Trophoblast cell (in vitro differentiated cells and primary cell): ENCODE data around the gene GRIN2A.

Experiments used
- DNase-seq, 2 donors: peaks; one replicate each; pipeline ENCODE4 v3.0.0-alpha.2; 2016
- H2AFZ ChIP-seq: 2 replicates; pipeline ENCODE4 v1.6.1; 2013; ENCODE audit warnings: low read length, moderate library complexity, mild to moderate bottlenecking; ENCODE audit not compliant: insufficient read depth, poor library complexity
- H2AK5ac ChIP-seq: 2 replicates; pipeline ENCODE4 v1.6.1; 2013; ENCODE audit warnings: mild to moderate bottlenecking, low read length
- H2BK120ac ChIP-seq: 2 replicates; pipeline ENCODE4 v1.6.1; 2013; ENCODE audit warnings: low read length, mild to moderate bottlenecking, moderate library complexity; ENCODE audit not compliant: insufficient read depth, poor library complexity
- H2BK12ac ChIP-seq: 2 replicates; pipeline ENCODE4 v1.6.1; 2013; ENCODE audit warnings: mild to moderate bottlenecking, low read length, moderate library complexity
- H2BK5ac ChIP-seq: 2 replicates; pipeline ENCODE4 v1.6.1; 2013; ENCODE audit warnings: low read length, low read depth, moderate library complexity, mild to moderate bottlenecking; ENCODE audit not compliant: poor library complexity
- H3K14ac ChIP-seq: 2 replicates; pipeline ENCODE4 v1.6.1; 2013; ENCODE audit warnings: mild to moderate bottlenecking, low read length
- H3K18ac ChIP-seq: 2 replicates; pipeline ENCODE4 v1.6.1; 2013; ENCODE audit warnings: mild to moderate bottlenecking, low read length
- H3K23ac ChIP-seq: 2 replicates; pipeline ENCODE4 v1.6.1; 2013; ENCODE audit warnings: low read length
- H3K27ac ChIP-seq: 2 replicates; pipeline ENCODE4 v1.5.1; 2013; ENCODE audit warnings: low read depth, mild to moderate bottlenecking, inconsistent platforms, low read length, moderate library complexity
- H3K27me3 ChIP-seq: 2 replicates; pipeline ENCODE4 v1.6.1; 2013; ENCODE audit warnings: inconsistent platforms, mild to moderate bottlenecking, low read length, moderate library complexity; ENCODE audit not compliant: insufficient read depth
- H3K36me3 ChIP-seq, 2 experiments: 1 replicate in 1 of 2; 2 replicates in 1 of 2; pipeline ENCODE4 v1.6.1; 2013; ENCODE audit warnings: low read length in 2 of 2, mild to moderate bottlenecking in 2 of 2, moderate library complexity in 1 of 2; ENCODE audit not compliant: insufficient read depth in 2 of 2, control insufficient read depth in 1 of 2
- H3K4ac ChIP-seq: 2 replicates; pipeline ENCODE4 v1.6.1; 2013; ENCODE audit warnings: low read depth, mild to moderate bottlenecking, low read length, moderate library complexity
- H3K4me1 ChIP-seq, 2 experiments: 1 replicate in 1 of 2; 2 replicates in 1 of 2; pipeline ENCODE4 v1.6.1; 2013; ENCODE audit warnings: low read length in 2 of 2, mild to moderate bottlenecking in 2 of 2, moderate library complexity in 1 of 2; ENCODE audit not compliant: insufficient read depth in 2 of 2, control insufficient read depth in 1 of 2
- H3K4me2 ChIP-seq: 2 replicates; pipeline ENCODE4 v1.6.1; 2013; ENCODE audit warnings: inconsistent platforms, mild to moderate bottlenecking, low read length, moderate library complexity
- H3K4me3 ChIP-seq: 2 replicates; pipeline ENCODE4 v1.5.1; 2013; ENCODE audit warnings: mild to moderate bottlenecking, low read depth, low read length, inconsistent platforms
- H3K79me1 ChIP-seq: one replicate; pipeline ENCODE4 v1.6.1; 2013; ENCODE audit warnings: low read length
- H3K79me2 ChIP-seq: 2 replicates; pipeline ENCODE4 v1.6.1; 2013; ENCODE audit warnings: low read length, mild to moderate bottlenecking; ENCODE audit not compliant: control insufficient read depth, insufficient read depth, poor library complexity
- H3K9ac ChIP-seq: 2 replicates; pipeline ENCODE4 v1.6.1; 2013; ENCODE audit warnings: mild to moderate bottlenecking, low read length
- H3K9me3 ChIP-seq: 2 replicates; pipeline ENCODE4 v1.6.1; 2013; ENCODE audit warnings: low read depth, mild to moderate bottlenecking, control low read depth, inconsistent platforms, low read length; ENCODE audit not compliant: insufficient read depth
- H4K12ac ChIP-seq: 2 replicates; pipeline ENCODE4 v1.6.1; 2013; ENCODE audit warnings: low read depth, mild to moderate bottlenecking, low read length, moderate library complexity
- H4K8ac ChIP-seq: 2 replicates; pipeline ENCODE4 v1.6.1; 2013; ENCODE audit warnings: low read depth, mild to moderate bottlenecking, low read length, moderate library complexity
- H4K91ac ChIP-seq: one replicate; pipeline ENCODE4 v1.6.1; 2013; ENCODE audit warnings: low read depth, mild to moderate bottlenecking, low read length, moderate library complexity
- WGBS: extraction: QIAGEN DNeasy Blood & Tissue Kit; methylation state at CpG from one replicate; pipeline ENCODE4 v1.1.7; 2013; ENCODE audit warnings: missing lambda C conversion rate; ENCODE audit not compliant: insufficient read length, insufficient coverage; ENCODE audit errors: extremely low coverage; 5-methylcytosine and 5-hydroxymethylcytosine counted together

GRIN2A gene

DNA sequence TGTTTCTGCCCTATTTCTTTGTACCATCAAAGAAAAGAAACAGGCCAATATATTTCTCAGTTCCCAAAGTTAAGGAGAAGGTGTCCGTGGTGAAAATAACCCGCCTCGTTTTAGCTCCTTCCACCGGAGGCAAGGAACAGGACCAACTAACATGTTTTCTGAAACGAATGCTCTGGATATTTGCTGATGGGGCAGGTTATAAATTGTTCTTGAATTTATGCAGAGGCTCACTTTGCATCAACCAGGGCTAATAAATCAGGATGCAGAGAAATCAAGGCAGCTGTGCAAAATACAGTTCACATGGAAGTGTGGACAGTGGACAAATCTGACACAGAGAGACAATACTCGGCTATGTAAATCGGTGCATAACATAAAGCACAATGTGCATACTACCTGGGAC, 189.8 kb downstream of the GRIN2A start:
- H3K79me2 ChIP-seq: no peaks in the 10 kb centered on the region
- H3K18ac ChIP-seq: no peak overlapping the region
- no peaks in the 10 kb centered on the region for H3K36me3 ChIP-seq
- H2AK5ac ChIP-seq: no peak overlapping the region
- H2AFZ ChIP-seq: no peak overlapping the region
- H3K9me3 ChIP-seq: no peaks in the 10 kb centered on the region
- no peak overlapping the region for H2BK12ac ChIP-seq
- no peak for DNase-seq
- no peak overlapping the region for H3K4me2 ChIP-seq
- H2BK120ac ChIP-seq: no peak overlapping the region
- H3K9ac ChIP-seq: no peak overlapping the region
- no peak overlapping the region for H4K91ac ChIP-seq
- no CpG with 5 or more reads among the region's 7 CpGs for WGBS
- H3K14ac ChIP-seq: no peak overlapping the region
- no peak overlapping the region for H3K4ac ChIP-seq
- no peaks in the 10 kb centered on the region for H3K4me1 ChIP-seq
- H4K12ac ChIP-seq: no peak overlapping the region
- H3K79me1 ChIP-seq: no peaks in the 10 kb centered on the region
- H4K8ac ChIP-seq: no peak overlapping the region
- H3K27ac ChIP-seq: no peak overlapping the region
- no peak overlapping the region for H3K4me3 ChIP-seq
- no peaks in the 10 kb centered on the region for H3K27me3 ChIP-seq
- no peak overlapping the region for H3K23ac ChIP-seq
- no peak overlapping the region for H2BK5ac ChIP-seq

DNA sequence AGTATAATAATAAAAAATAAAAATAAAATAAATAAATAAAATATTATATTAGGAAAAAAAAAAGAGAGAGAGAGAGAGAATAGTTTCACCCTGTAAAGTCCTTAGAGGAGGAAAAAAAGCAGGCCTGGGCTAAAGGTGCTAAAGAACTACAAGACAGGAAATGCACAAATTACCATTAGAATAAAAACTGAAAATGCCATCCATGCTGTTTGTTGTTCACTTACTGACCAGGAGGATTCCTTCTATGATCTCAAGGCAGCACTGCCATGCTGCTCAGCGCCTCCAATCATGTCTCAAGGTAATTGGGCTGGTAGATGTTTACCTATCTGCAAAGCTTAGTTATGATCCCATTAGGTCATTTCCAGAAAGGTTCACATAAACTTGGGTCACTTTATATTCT, 201.2 kb downstream of the GRIN2A start:
- Histone ChIP-seq H2BK12ac (no peak overlapping the region), H4K8ac (no peak overlapping the region), H2AK5ac (no peak overlapping the region), H3K18ac (no peak overlapping the region), H3K27ac (no peak overlapping the region), H3K27me3 (no peaks in the 10 kb centered on the region), H3K9ac (no peak overlapping the region), H2AFZ (no peak overlapping the region), H4K91ac (no peak overlapping the region), H3K14ac (no peak overlapping the region), H3K23ac (no peak overlapping the region), H2BK120ac (no peak overlapping the region), H3K4me2 (no peak overlapping the region), H3K36me3 (no peaks in the 10 kb centered on the region), H3K79me2 (no peaks in the 10 kb centered on the region), H3K4me3 (no peak overlapping the region), H4K12ac (no peak overlapping the region), H3K4ac (no peak overlapping the region), H3K9me3 (no peaks in the 10 kb centered on the region), H2BK5ac (no peak overlapping the region), H3K79me1 (no peaks in the 10 kb centered on the region), H3K4me1 (no peaks in the 10 kb centered on the region)
- DNase-seq: no peak
- no CpG with 5 or more reads among the region's 1 CpG for WGBS

DNA sequence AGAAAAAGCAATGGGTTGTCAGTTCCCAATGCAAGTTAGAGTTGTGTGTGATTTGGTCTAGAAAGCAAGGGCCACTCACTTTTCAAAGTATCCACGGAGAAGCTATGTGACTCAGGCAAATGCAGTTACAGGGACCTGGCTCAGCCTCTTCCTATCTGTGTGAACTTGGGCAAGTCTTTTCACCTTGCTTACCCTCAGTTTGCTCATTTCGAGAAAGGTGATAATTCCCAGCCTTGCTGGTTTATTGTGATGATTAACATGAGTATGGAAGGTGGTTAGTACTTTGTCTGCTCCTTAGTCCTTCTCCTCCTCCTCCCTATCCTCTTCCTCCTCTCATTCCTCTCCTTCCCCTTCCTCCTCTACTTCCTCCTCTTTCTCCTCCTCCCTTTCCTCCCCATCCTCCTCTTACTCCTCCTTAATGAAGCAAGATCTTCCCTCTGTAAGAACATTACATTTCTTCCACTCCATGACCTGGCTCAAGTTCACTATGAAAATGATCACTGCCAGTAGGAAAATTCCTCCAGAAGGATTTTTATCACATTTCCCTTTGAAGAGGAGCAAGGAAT, 204.0 kb downstream of the GRIN2A start:
- no peak overlapping the region for H3K23ac ChIP-seq
- H3K14ac ChIP-seq: no peak overlapping the region
- no CpG with 5 or more reads among the region's 2 CpGs for WGBS
- H2BK120ac ChIP-seq: no peak overlapping the region
- no peak overlapping the region for H3K18ac ChIP-seq
- no peak overlapping the region for H2BK12ac ChIP-seq
- H3K4ac ChIP-seq: no peak overlapping the region
- H2BK5ac ChIP-seq: no peak overlapping the region
- H3K79me1 ChIP-seq: no peaks in the 10 kb centered on the region
- H2AFZ ChIP-seq: no peak overlapping the region
- H3K9me3 ChIP-seq: no peaks in the 10 kb centered on the region
- H4K12ac ChIP-seq: no peak overlapping the region
- H3K27ac ChIP-seq: no peak overlapping the region
- no peak overlapping the region for H2AK5ac ChIP-seq
- H3K27me3 ChIP-seq: no peaks in the 10 kb centered on the region
- H4K8ac ChIP-seq: no peak overlapping the region
- H3K4me1 ChIP-seq: no peaks in the 10 kb centered on the region
- no peak overlapping the region for H4K91ac ChIP-seq
- no peak overlapping the region for H3K4me3 ChIP-seq
- DNase-seq: no peak
- no peak overlapping the region for H3K4me2 ChIP-seq
- H3K36me3 ChIP-seq: no peaks in the 10 kb centered on the region
- no peak overlapping the region for H3K9ac ChIP-seq
- H3K79me2 ChIP-seq: no peaks in the 10 kb centered on the region

DNA sequence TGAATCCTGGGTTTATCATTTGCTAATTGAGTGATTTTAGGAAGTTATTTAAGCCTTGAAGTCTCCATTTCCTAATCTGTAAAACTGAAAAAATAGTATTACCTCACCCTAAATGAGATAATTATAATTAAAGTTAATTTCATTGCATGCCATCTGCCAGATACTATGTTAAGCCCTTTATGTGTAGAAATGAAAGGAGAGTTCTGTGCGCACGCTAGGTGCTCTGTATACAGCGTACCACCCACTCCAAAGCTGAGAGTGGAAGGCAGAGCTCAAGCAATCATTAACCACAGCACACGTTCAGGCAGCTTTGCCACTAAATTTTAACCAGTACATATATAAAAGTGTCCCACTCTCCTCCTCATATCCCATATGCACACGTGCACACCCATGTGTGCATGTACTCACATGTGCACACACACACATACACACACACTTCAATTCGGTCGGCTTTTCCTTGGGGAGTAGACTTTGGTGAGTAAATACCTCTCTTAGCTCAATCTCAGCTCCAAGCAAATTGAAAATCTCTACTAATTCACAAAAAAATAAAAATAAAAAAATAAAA, 204.8 kb downstream of the GRIN2A start:
- WGBS: no CpG with 5 or more reads among the region's 7 CpGs
- Histone ChIP-seq H3K4me2 (no peak overlapping the region), H4K91ac (no peak overlapping the region), H3K4ac (no peak overlapping the region), H3K9ac (no peak overlapping the region), H3K4me3 (no peak overlapping the region), H2AK5ac (no peak overlapping the region), H4K8ac (no peak overlapping the region), H3K79me2 (no peaks in the 10 kb centered on the region), H3K79me1 (no peaks in the 10 kb centered on the region), H3K9me3 (no peaks in the 10 kb centered on the region), H4K12ac (no peak overlapping the region), H2BK120ac (no peak overlapping the region), H3K4me1 (no peaks in the 10 kb centered on the region), H3K36me3 (no peaks in the 10 kb centered on the region), H2BK5ac (no peak overlapping the region), H3K27ac (no peak overlapping the region), H3K14ac (no peak overlapping the region), H2AFZ (no peak overlapping the region), H3K23ac (no peak overlapping the region), H3K27me3 (no peaks in the 10 kb centered on the region), H2BK12ac (no peak overlapping the region), H3K18ac (no peak overlapping the region)
- no peak for DNase-seq
